ENCODE results near the gene RIMS1. TPM values are rescaled to one million over a fixed set of nuclear protein-coding genes. Genes with fewer than 3 reads are reported as not detected.

RIMS1 gene
- total and polyA plus RNA-seq, 9 of the 15 experiments (the other 6 are each of a cell fraction or from before 2014, with no cell fraction given) = not detected

DNA sequence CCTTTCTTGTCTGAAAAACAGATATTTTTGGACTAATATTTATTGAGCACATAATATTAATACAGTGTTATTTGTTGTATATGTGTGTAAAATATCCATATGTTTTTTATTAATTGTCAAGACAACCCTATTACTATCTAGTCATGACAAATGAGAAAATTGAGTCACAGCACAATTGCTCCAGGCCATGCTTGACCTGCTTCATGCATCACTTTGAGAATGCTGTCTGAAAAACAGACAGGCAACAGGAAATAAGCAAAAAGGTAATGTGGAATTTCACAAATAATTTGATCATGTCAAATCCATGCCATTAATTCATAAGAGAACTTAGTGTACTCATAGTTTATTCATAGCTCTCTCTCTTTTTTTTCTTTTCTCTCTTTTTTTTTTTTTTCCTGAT, 246.5 kb downstream of the RIMS1 start:
- Histone ChIP-seq H3K27me3 (ENCODE audit: control insufficient read depth in 2 of 2, insufficient read depth in 2 of 2, low read length in 2 of 2) (no peaks in the 10 kb centered on the region), H3K27ac (ENCODE audit: extremely low read depth, low read depth, low read length) (no peak overlapping the region), H4K20me1 (replicated peaks; ENCODE audit: control insufficient read depth, insufficient read depth, low read length) (no peaks in the 10 kb centered on the region), H3K4me3 (no peak overlapping the region), H3K36me3 (ENCODE audit: control insufficient read depth, insufficient read depth, low read length) (no peaks in the 10 kb centered on the region), H3K79me2 (ENCODE audit: control insufficient read depth, insufficient read depth, low read length) (no peaks in the 10 kb centered on the region), H3K9me1 (ENCODE audit: control insufficient read depth, insufficient read depth, low read length) (no peaks in the 10 kb centered on the region), H2AFZ (ENCODE audit: low read depth, low read length) (no peak overlapping the region), H3K9me3 (replicated peaks; ENCODE audit: control insufficient read depth, insufficient read depth, low read depth, low read length) (no peaks in the 10 kb centered on the region), H3K4me1 (replicated peaks in 1 of 2; ENCODE audit: control insufficient read depth in 2 of 2, insufficient read depth in 2 of 2, low read length in 2 of 2) (no peaks in the 10 kb centered on the region), H3K9ac (ENCODE audit: insufficient read depth in 1 of 2, low read depth in 2 of 2, low read length in 2 of 2) (no peak overlapping the region), H3K4me2 (ENCODE audit: insufficient read depth, low read length) (no peak overlapping the region)
- in situ Hi-C loops (cut with MboI) (no loop called here), intact Hi-C loops (cut with micrococcal nuclease) (no loop called here)
- no peak for DNase-seq (ENCODE audit: extremely low read depth in 1 of 4, low spot score in 3 of 4)
- ATAC-seq = no peak
- CTCF ChIA-PET (ENCODE audit: low intra/inter-chr PET ratio) = no interaction called here
- no TSS peak for BruUV-seq (replicated peaks)
- no peak for TF ChIP-seq ZNF23 (CRISPR knock-in tag; IDR thresholded peaks at IDR 0.05)
- no peak for TF ChIP-seq KHSRP (IDR thresholded peaks at IDR 0.05)
- no peak for TF ChIP-seq ZBTB1 (CRISPR knock-in tag; IDR thresholded peaks at IDR 0.05; ENCODE audit: borderline replicate concordance, low read depth)
- no peak for TF ChIP-seq HDAC1 (IDR thresholded peaks at IDR 0.05)
- no peak for TF ChIP-seq PRPF4 (IDR thresholded peaks at IDR 0.05; ENCODE audit: insufficient read depth, low read depth, low read length, poor library complexity, severe bottlenecking)
- POLR2A ChIA-PET = no interaction called here
- FAIRE-seq = no peak

- no peak overlapping the region for H3K4me3 ChIP-seq
- in situ Hi-C loops (cut with MboI) (no loop called here), intact Hi-C loops (cut with micrococcal nuclease) (no loop called here)
- DNase-seq (ENCODE audit: extremely low read depth in 1 of 4, low spot score in 3 of 4) (no peak), FAIRE-seq (no peak), ATAC-seq (no peak)
- H3K36me3 ChIP-seq (ENCODE audit: control insufficient read depth, insufficient read depth, low read length) = no peaks in the 10 kb centered on the region
- H3K27me3 ChIP-seq (ENCODE audit: control insufficient read depth in 2 of 2, insufficient read depth in 2 of 2, low read length in 2 of 2) = no peaks in the 10 kb centered on the region
- H3K4me1 ChIP-seq (replicated peaks in 1 of 2; ENCODE audit: control insufficient read depth in 2 of 2, insufficient read depth in 2 of 2, low read length in 2 of 2) = no peaks in the 10 kb centered on the region
- ChIA-PET POLR2A (no interaction called here), CTCF (ENCODE audit: low intra/inter-chr PET ratio) (no interaction called here)
- H4K20me1 ChIP-seq (replicated peaks; ENCODE audit: control insufficient read depth, insufficient read depth, low read length) = no peaks in the 10 kb centered on the region
- no TSS peak for BruUV-seq (replicated peaks)
- WGBS (ENCODE audit: insufficient coverage, low coverage, missing lambda C conversion rate) = 0% methylated on average over 1 of the region's 1 CpG
- TF ChIP-seq CXXC5 (CRISPR knock-in tag; IDR thresholded peaks at IDR 0.05) = no peak
- TF ChIP-seq CBX5 (IDR thresholded peaks at IDR 0.05; ENCODE audit: borderline replicate concordance, low read depth) = no peak
- no peak for TF ChIP-seq HDAC1 (IDR thresholded peaks at IDR 0.05)
- TF ChIP-seq ARID4B (CRISPR knock-in tag; IDR thresholded peaks at IDR 0.05) = no peak
- TF ChIP-seq CAMTA2 (CRISPR knock-in tag; conservative IDR thresholded peaks at IDR 0.05) = no peak
- no peak for TF ChIP-seq ELK3 (CRISPR knock-in tag; IDR thresholded peaks at IDR 0.05)
- no peak for TF ChIP-seq ZNF282 (CRISPR knock-in tag; IDR thresholded peaks at IDR 0.05)
- TF ChIP-seq XRCC4 (IDR thresholded peaks at IDR 0.05; ENCODE audit: extremely low read depth, insufficient read depth, insufficient read length) = no peak
- H3K79me2 ChIP-seq (ENCODE audit: control insufficient read depth, insufficient read depth, low read length) = no peaks in the 10 kb centered on the region
- no peaks in the 10 kb centered on the region for H3K9me1 ChIP-seq (ENCODE audit: control insufficient read depth, insufficient read depth, low read length)
- no peak overlapping the region for H2AFZ ChIP-seq (ENCODE audit: low read depth, low read length)
- no peaks in the 10 kb centered on the region for H3K9me3 ChIP-seq (replicated peaks; ENCODE audit: control insufficient read depth, insufficient read depth, low read depth, low read length)
- no peak overlapping the region for H3K9ac ChIP-seq (ENCODE audit: insufficient read depth in 1 of 2, low read depth in 2 of 2, low read length in 2 of 2)
- no peak overlapping the region for H3K27ac ChIP-seq (ENCODE audit: extremely low read depth, low read depth, low read length)
- no peak overlapping the region for H3K4me2 ChIP-seq (ENCODE audit: insufficient read depth, low read length)
Measured at GRCh38 chr6:72133324-72133723, 247.0 kb downstream of the RIMS1 start.
